ENCODE results near the gene HSPA4L.

DNA sequence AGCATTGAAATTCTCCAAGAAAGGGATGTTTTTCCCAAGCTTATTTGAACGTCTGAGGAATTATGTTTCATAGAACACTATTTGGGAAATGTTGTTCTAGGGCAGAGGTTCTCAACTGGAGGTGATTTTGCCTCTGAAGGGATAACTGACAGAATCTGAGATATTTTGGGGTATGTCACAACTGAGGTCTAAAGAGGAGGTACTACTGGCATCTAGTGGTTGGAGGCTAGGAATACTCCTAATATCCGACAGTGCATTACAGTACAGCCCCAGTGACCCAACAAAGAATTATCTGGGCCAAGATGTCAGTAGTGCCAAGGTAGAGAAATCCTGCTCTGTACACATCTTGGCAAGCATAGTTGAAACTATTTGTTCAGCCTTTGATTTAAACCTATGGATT lies 6.4 kb downstream of the HSPA4L start:
- TF ChIP-seq ZNF565 (CRISPR knock-in tag; conservative IDR thresholded peaks at IDR 0.05; ENCODE audit: low read depth) (no peak), CREB5 (CRISPR knock-in tag; IDR thresholded peaks at IDR 0.05; ENCODE audit: low read depth) (no peak), BACH2 (CRISPR knock-in tag; IDR thresholded peaks at IDR 0.05; ENCODE audit: borderline replicate concordance) (no peak), POU6F1 (CRISPR knock-in tag; IDR thresholded peaks at IDR 0.05; ENCODE audit: borderline replicate concordance, low read depth) (no peak), PPARA (CRISPR knock-in tag; IDR thresholded peaks at IDR 0.05; ENCODE audit: borderline replicate concordance) (no peak), RARB (CRISPR knock-in tag; IDR thresholded peaks at IDR 0.05) (no peak), ARNTL (CRISPR knock-in tag; IDR thresholded peaks at IDR 0.05; ENCODE audit: borderline replicate concordance, low read depth) (no peak)

All from SK-N-SH treated with all-trans-retinoic acid at 6 μM for 48 hours (cell line).